H9 (cell line): ENCODE results near the gene SEPHS1. TPM values are rescaled to one million over a fixed set of nuclear protein-coding genes. Genes with fewer than 3 reads are reported as not detected.
"Not testable (repeated sequence)": the region's sequence is repeated elsewhere in the genome, so short reads cannot be mapped to it uniquely, and the experiment has no call there.

Experiments used
- DNase-seq: peaks from one replicate; pipeline ENCODE4 v3.0.0-alpha.2; 2017
- H2AFZ ChIP-seq: one replicate; pipeline ENCODE4 v1.6.1; 2013; ENCODE audit warnings: mild to moderate bottlenecking, low read length, control low read depth, moderate library complexity
- H2AK5ac ChIP-seq: 2 replicates; pipeline ENCODE4 v1.6.1; 2013; ENCODE audit warnings: low read length, control low read depth, mixed read lengths; ENCODE audit not compliant: insufficient read length
- H2BK120ac ChIP-seq: one replicate; pipeline ENCODE4 v1.6.1; 2013; ENCODE audit warnings: low read depth, mild to moderate bottlenecking, low read length, control low read depth, inconsistent platforms; ENCODE audit not compliant: poor library complexity, severe bottlenecking
- H2BK12ac ChIP-seq: 2 replicates; pipeline ENCODE4 v1.6.1; 2013; ENCODE audit warnings: low read length, control low read depth, mixed read lengths, low read depth; ENCODE audit not compliant: insufficient read length
- H2BK15ac ChIP-seq: 2 replicates; pipeline ENCODE4 v1.6.1; 2013; ENCODE audit warnings: low read depth, low read length, control low read depth
- H2BK20ac ChIP-seq: one replicate; pipeline ENCODE4 v1.6.1; 2013; ENCODE audit warnings: low read depth, mild to moderate bottlenecking, low read length, control low read depth, inconsistent platforms; ENCODE audit not compliant: poor library complexity, severe bottlenecking
- H2BK5ac ChIP-seq: 2 replicates; pipeline ENCODE4 v1.6.1; 2013; ENCODE audit warnings: low read length, control low read depth, mixed read lengths; ENCODE audit not compliant: insufficient read length
- H3K14ac ChIP-seq: 2 replicates; pipeline ENCODE4 v1.6.1; 2013; ENCODE audit warnings: low read length, control low read depth; ENCODE audit not compliant: insufficient read depth
- H3K18ac ChIP-seq: 2 replicates; pipeline ENCODE4 v1.6.1; 2013; ENCODE audit warnings: low read depth, mild to moderate bottlenecking, mixed read lengths, low read length, control low read depth; ENCODE audit not compliant: insufficient read length
- H3K23ac ChIP-seq: 2 replicates; pipeline ENCODE4 v1.6.1; 2013; ENCODE audit warnings: low read length, control low read depth, mixed read lengths, low read depth; ENCODE audit not compliant: insufficient read length
- H3K23me2 ChIP-seq: 2 replicates; pipeline ENCODE4 v1.6.1; 2013; ENCODE audit warnings: low read depth, mild to moderate bottlenecking, mixed read lengths, low read length, control low read depth; ENCODE audit not compliant: insufficient read length, poor library complexity, severe bottlenecking
- H3K27ac ChIP-seq: 2 replicates; pipeline ENCODE4 v1.5.1; 2013; ENCODE audit warnings: low read length, control low read depth, mixed read lengths, low read depth; ENCODE audit not compliant: insufficient read length
- H3K27me3 ChIP-seq: 2 replicates; pipeline ENCODE4 v1.6.1; 2013; ENCODE audit warnings: low read length, control low read depth, inconsistent platforms; ENCODE audit not compliant: insufficient read depth
- H3K4ac ChIP-seq: 2 replicates; pipeline ENCODE4 v1.6.1; 2013; ENCODE audit warnings: low read depth, mild to moderate bottlenecking, control low read depth, inconsistent platforms, low read length, moderate library complexity
- H3K4me1 ChIP-seq: 2 replicates; pipeline ENCODE4 v1.6.1; 2013; ENCODE audit warnings: low read length, control low read depth, inconsistent platforms; ENCODE audit not compliant: insufficient read depth
- H3K4me2 ChIP-seq: 2 replicates; pipeline ENCODE4 v1.6.1; 2013; ENCODE audit warnings: low read length, control low read depth, mixed read lengths; ENCODE audit not compliant: insufficient read length, insufficient read depth
- H3K56ac ChIP-seq: 2 replicates; pipeline ENCODE4 v1.6.1; 2013; ENCODE audit warnings: low read depth, mild to moderate bottlenecking, mixed read lengths, low read length, control low read depth; ENCODE audit not compliant: insufficient read length
- H3K79me1 ChIP-seq: 2 replicates; pipeline ENCODE4 v1.6.1; 2013; ENCODE audit warnings: low read depth, mild to moderate bottlenecking, moderate library complexity, low read length, control low read depth, inconsistent platforms; ENCODE audit not compliant: insufficient read depth, poor library complexity, severe bottlenecking
- H3K79me2 ChIP-seq: 2 replicates; pipeline ENCODE4 v1.6.1; 2013; ENCODE audit warnings: low read length, control low read depth, inconsistent platforms; ENCODE audit not compliant: insufficient read depth
- H3K9ac ChIP-seq: 2 replicates; pipeline ENCODE4 v1.6.1; 2013; ENCODE audit warnings: low read length, control low read depth, mixed read lengths; ENCODE audit not compliant: insufficient read length; ENCODE audit errors: extremely low read depth
- H3K9me3 ChIP-seq: one replicate; pipeline ENCODE4 v1.6.1; 2013; ENCODE audit warnings: low read depth, low read length, inconsistent platforms; ENCODE audit not compliant: control insufficient read depth
- H3T11ph ChIP-seq: one replicate; pipeline ENCODE4 v1.6.1; 2013; ENCODE audit warnings: mild to moderate bottlenecking, low read length, control low read depth, inconsistent platforms
- H4K20me1 ChIP-seq: one replicate; pipeline ENCODE4 v1.6.1; 2013; ENCODE audit not compliant: control insufficient read depth, insufficient read length, insufficient read depth
- H4K5ac ChIP-seq: 2 replicates; pipeline ENCODE4 v1.6.1; 2013; ENCODE audit warnings: low read depth, mild to moderate bottlenecking, mixed read lengths, low read length, control low read depth; ENCODE audit not compliant: insufficient read length
- H4K8ac ChIP-seq: replicated peaks from 2 replicates; pipeline ENCODE4 v1.6.1; 2013; ENCODE audit warnings: low read length, control low read depth, mixed read lengths, low read depth; ENCODE audit not compliant: insufficient read length
- H4K91ac ChIP-seq: 2 replicates; pipeline ENCODE4 v1.6.1; 2013; ENCODE audit warnings: low read depth, mild to moderate bottlenecking, moderate library complexity, mixed read lengths, low read length, control low read depth; ENCODE audit not compliant: insufficient read length
- H3K27ac Mint-ChIP-seq, 3 experiments: 2 replicates in 2 of 3; 3 replicates in 1 of 3; pipeline ENCODE4 v1.8.0; 2020 to 2021; ENCODE audit warnings: mixed read lengths in 3 of 3, mild to moderate bottlenecking in 1 of 3, moderate library complexity in 1 of 3
- H3K27me3 Mint-ChIP-seq: 2 replicates; pipeline ENCODE4 v1.8.0; 2021; ENCODE audit warnings: low read depth, mild to moderate bottlenecking, moderate library complexity, mixed read lengths
- H3K36me3 Mint-ChIP-seq, 3 experiments: 2 replicates in 2 of 3; 3 replicates in 1 of 3; pipeline ENCODE4 v1.8.0; 2020 to 2021; ENCODE audit warnings: low read depth in 3 of 3, mixed read lengths in 3 of 3; ENCODE audit not compliant: insufficient read depth in 1 of 3
- H3K4me1 Mint-ChIP-seq, 2 experiments: 2 replicates each; pipeline ENCODE4 v1.8.0; 2020; ENCODE audit warnings: mixed read lengths in 2 of 2
- H3K4me3 Mint-ChIP-seq, 2 experiments: 2 replicates in 1 of 2; 3 replicates in 1 of 2; pipeline ENCODE4 v1.8.0; 2020 to 2021; ENCODE audit warnings: mild to moderate bottlenecking in 2 of 2, mixed read lengths in 2 of 2, moderate library complexity in 1 of 2
- H3K9me3 Mint-ChIP-seq, 2 experiments: 2 replicates in 1 of 2; 3 replicates in 1 of 2; pipeline ENCODE4 v1.8.0; 2020; ENCODE audit warnings: mild to moderate bottlenecking in 2 of 2, mixed read lengths in 2 of 2, moderate library complexity in 1 of 2
- WGBS: extraction: QIAGEN DNeasy Blood & Tissue Kit; methylation state at CpG from one replicate; pipeline ENCODE4 v1.1.7; 2013; ENCODE audit warnings: missing lambda C conversion rate, low lambda C conversion rate, mixed read lengths; ENCODE audit not compliant: insufficient read length; ENCODE audit errors: extremely low coverage; 5-methylcytosine and 5-hydroxymethylcytosine counted together
- total RNA-seq: library from RNA; stranded (reverse); gene quantifications from 2 replicates; pipeline ENCODE4 v1.2.1, GENCODE V29; 2021
- TF ChIP-seq, protein P1 (sequence below): fragments of 200-600 bp; sonication (generic); conservative IDR thresholded peaks from 3 replicates; pipeline ENCODE4 v1.8.0; 2021; ENCODE audit warnings: antibody characterized with exemption, mild to moderate bottlenecking

Gene SEPHS1
- total RNA-seq, 1 experiment from 2014 or later, result 366 TPM

DNA sequence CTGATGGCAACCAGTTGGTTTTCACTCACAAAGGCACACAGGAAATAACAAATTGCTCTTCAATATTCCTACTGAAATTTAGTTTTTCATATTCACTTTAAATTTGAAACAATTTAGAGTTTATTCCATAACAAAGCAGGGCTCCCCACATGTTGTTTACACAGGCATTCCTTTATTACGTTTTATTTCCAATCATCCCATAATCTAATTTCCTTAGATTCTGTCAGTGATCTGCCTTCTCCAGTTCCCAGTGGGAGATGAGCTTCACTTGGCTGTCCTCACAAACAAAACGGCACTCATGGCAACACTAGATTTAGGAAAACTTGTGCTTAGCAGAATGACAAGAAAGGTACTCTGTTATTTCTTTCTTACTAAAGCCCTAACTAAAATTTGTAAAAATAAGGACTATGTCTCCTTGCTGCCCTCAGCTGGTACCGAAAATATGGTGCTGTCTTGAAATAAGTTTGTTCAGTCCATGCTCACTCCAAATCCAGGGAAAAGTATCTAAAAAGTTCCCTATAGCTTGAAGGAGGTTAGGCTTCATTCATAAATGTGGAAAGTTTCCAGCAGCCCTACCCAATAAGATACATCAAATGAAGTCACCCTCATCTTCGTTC, 71.2 kb downstream of the SEPHS1 start:
- no peak overlapping the region for H3K4me2 ChIP-seq
- peaks cover 4% of the 10 kb centered on the region for H3K4me1 ChIP-seq
- H2AK5ac ChIP-seq, result no peak overlapping the region
- Mint-ChIP-seq H3K27me3 (no peaks in the 10 kb centered on the region), H3K4me3 (no peak overlapping the region), H3K4me1 (peaks cover 5 to 11% of the 10 kb centered on the region in 2 experiments), H3K27ac (0 out of 7 replicates have a peak overlapping the region, but pooled peaks of 1 of the 3 experiments have one; percentile 51), H3K36me3 (peaks cover 0 to 6% (median 2%) of the 10 kb centered on the region in 3 experiments; a peak in 4 of 7 replicates), H3K9me3 (no peaks in the 10 kb centered on the region)
- no peak overlapping the region for H4K8ac ChIP-seq
- TF ChIP-seq, protein P1, sequence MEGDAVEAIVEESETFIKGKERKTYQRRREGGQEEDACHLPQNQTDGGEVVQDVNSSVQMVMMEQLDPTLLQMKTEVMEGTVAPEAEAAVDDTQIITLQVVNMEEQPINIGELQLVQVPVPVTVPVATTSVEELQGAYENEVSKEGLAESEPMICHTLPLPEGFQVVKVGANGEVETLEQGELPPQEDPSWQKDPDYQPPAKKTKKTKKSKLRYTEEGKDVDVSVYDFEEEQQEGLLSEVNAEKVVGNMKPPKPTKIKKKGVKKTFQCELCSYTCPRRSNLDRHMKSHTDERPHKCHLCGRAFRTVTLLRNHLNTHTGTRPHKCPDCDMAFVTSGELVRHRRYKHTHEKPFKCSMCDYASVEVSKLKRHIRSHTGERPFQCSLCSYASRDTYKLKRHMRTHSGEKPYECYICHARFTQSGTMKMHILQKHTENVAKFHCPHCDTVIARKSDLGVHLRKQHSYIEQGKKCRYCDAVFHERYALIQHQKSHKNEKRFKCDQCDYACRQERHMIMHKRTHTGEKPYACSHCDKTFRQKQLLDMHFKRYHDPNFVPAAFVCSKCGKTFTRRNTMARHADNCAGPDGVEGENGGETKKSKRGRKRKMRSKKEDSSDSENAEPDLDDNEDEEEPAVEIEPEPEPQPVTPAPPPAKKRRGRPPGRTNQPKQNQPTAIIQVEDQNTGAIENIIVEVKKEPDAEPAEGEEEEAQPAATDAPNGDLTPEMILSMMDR, result no peak
- no peak overlapping the region for H3K56ac ChIP-seq
- no peak overlapping the region for H2BK15ac ChIP-seq
- no peak for DNase-seq
- H2BK20ac ChIP-seq, result no peak overlapping the region
- H2BK5ac ChIP-seq, result no peak overlapping the region
- WGBS, result no CpG with 5 or more reads among the region's 4 CpGs
- H3K23me2 ChIP-seq, result no peaks in the 10 kb centered on the region
- no peak overlapping the region for H4K5ac ChIP-seq
- no peak overlapping the region for H3K4ac ChIP-seq
- H4K20me1 ChIP-seq, result no peaks in the 10 kb centered on the region
- no peak overlapping the region for H4K91ac ChIP-seq
- no peaks in the 10 kb centered on the region for H3K27me3 ChIP-seq
- no peak overlapping the region for H2BK120ac ChIP-seq
- H3K79me1 ChIP-seq, result no peaks in the 10 kb centered on the region
- H3K9ac ChIP-seq, result no peak overlapping the region
- no peak overlapping the region for H2BK12ac ChIP-seq
- H3K9me3 ChIP-seq, result no peaks in the 10 kb centered on the region
- H3K14ac ChIP-seq, result no peak overlapping the region
- no peak overlapping the region for H3K18ac ChIP-seq
- no peak overlapping the region for H3K23ac ChIP-seq
- no peak overlapping the region for H2AFZ ChIP-seq
- no peaks in the 10 kb centered on the region for H3K79me2 ChIP-seq
- no peak overlapping the region for H3T11ph ChIP-seq
- no peak overlapping the region for H3K27ac ChIP-seq

DNA sequence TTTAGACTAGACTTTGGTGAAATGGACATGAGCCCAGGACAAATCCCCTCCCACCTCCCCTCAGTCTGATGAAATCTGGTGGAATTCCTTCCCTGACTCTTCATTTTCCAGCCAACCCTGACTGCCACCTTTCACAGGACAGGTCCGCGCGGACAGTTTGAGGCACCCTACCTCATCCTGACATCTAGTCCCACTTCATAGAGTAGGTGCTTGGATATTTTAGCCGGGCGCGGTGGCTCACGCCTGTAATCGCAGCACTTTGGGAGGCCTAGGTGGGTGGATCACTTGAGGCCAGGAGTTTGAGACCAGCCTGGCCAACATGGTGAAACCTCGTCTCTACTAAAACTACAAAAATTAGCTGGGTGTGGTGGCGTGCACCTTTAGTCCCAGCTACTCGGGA, 71.9 kb downstream of the SEPHS1 start:
- not testable (repeated sequence) for H3K27me3 ChIP-seq, H3K27me3 Mint-ChIP-seq, H4K91ac ChIP-seq, H4K5ac ChIP-seq, H4K8ac ChIP-seq, H3K4me1 ChIP-seq, H3K9ac ChIP-seq, H3K4me2 ChIP-seq, H3T11ph ChIP-seq, H3K79me1 ChIP-seq, H3K14ac ChIP-seq, H3K23me2 ChIP-seq, H4K20me1 ChIP-seq, H3K9me3 Mint-ChIP-seq, H2BK20ac ChIP-seq, H3K9me3 ChIP-seq, H2BK12ac ChIP-seq, H3K27ac ChIP-seq, H3K23ac ChIP-seq, H3K4me3 Mint-ChIP-seq, H2AK5ac ChIP-seq, H3K56ac ChIP-seq, H2BK15ac ChIP-seq, H2AFZ ChIP-seq, H3K18ac ChIP-seq, H3K27ac Mint-ChIP-seq, H3K36me3 Mint-ChIP-seq, H3K4ac ChIP-seq, DNase-seq, H2BK120ac ChIP-seq, H2BK5ac ChIP-seq, H3K79me2 ChIP-seq
- peaks cover 12 to 18% of the 10 kb centered on the region in 2 experiments for H3K4me1 Mint-ChIP-seq
- WGBS, result no CpG with 5 or more reads among the region's 11 CpGs
